HEK293 (cell line): ENCODE results near the gene DMGDH.

Source experiments
- CTCF ChIA-PET: fragments of 350-600 bp; formaldehyde crosslinking; extraction: SDS; loops from one replicate; lab custom pipeline; 2021; ENCODE audit warnings: antibody characterized with exemption; lab: Yijun Ruan, JAX
- POLR2A ChIA-PET: fragments of 300-600 bp; formaldehyde crosslinking; extraction: SDS; loops from one replicate; lab custom pipeline; 2020; ENCODE audit warnings: antibody characterized with exemption, inconsistent platforms; lab: Yijun Ruan, JAX
- H3K27ac ChIP-seq: fragments of 200-500 bp; sonication (Bioruptor generic); 2 replicates; pipeline ENCODE4 v1.5.1; 2014; ENCODE audit warnings: low read depth, low read length, control low read depth, inconsistent platforms; ENCODE audit errors: extremely low read depth
- H3K36me3 ChIP-seq, 2 experiments: fragments of 200-500 bp in 1 of 2; sonication (Bioruptor generic) in 1 of 2; 1 replicate in 1 of 2; 2 replicates in 1 of 2; pipeline ENCODE4 v1.5.1; 2014 to 2017; ENCODE audit warnings: inconsistent platforms in 2 of 2, low read length in 2 of 2; ENCODE audit not compliant: control insufficient read depth in 2 of 2, insufficient read depth in 1 of 2
- H3K4me1 ChIP-seq: fragments of 200-500 bp; sonication (Bioruptor generic); 2 replicates; pipeline ENCODE4 v1.5.1; 2014; ENCODE audit warnings: mild to moderate bottlenecking, low read length, inconsistent platforms; ENCODE audit not compliant: control insufficient read depth, insufficient read depth
- H3K4me3 ChIP-seq: 2 replicates; pipeline ENCODE4 v1.5.1; 2011; ENCODE audit warnings: low read depth, mild to moderate bottlenecking, control low read depth, low read length, moderate library complexity
- H3K9me3 ChIP-seq: fragments of 200-500 bp; sonication (Bioruptor generic); 2 replicates; pipeline ENCODE4 v1.5.1; 2014; ENCODE audit warnings: low read depth, low read length, inconsistent platforms; ENCODE audit not compliant: control insufficient read depth, insufficient read depth
- BCL11A ChIP-seq: fragments of 450-650 bp; formaldehyde crosslinking; IDR thresholded peaks from 2 replicates; pipeline ENCODE4 v1.5.1; 2016; ENCODE audit warnings: low read depth, missing biosample characterization, missing genetic modification characterization
- FEZF1 ChIP-seq: fragments of 450-650 bp; formaldehyde crosslinking; IDR thresholded peaks from 2 replicates; pipeline ENCODE4 v1.5.1; 2016; ENCODE audit warnings: missing biosample characterization, missing genetic modification characterization
- IKZF3 ChIP-seq: fragments of 450-650 bp; IDR thresholded peaks from 2 replicates; pipeline ENCODE4 v1.5.0; 2018; ENCODE audit warnings: missing biosample characterization, mild to moderate bottlenecking, missing genetic modification characterization, moderate library complexity
- KLF7 ChIP-seq: fragments of 450-650 bp; formaldehyde crosslinking; IDR thresholded peaks from 2 replicates; pipeline ENCODE4 v1.5.1; 2016; ENCODE audit warnings: missing biosample characterization, missing genetic modification characterization, borderline replicate concordance
- OVOL3 ChIP-seq: fragments of 450-650 bp; formaldehyde crosslinking; IDR thresholded peaks from 2 replicates; pipeline ENCODE4 v1.5.1; 2016; ENCODE audit warnings: missing biosample characterization, missing genetic modification characterization
- TCF7L2 ChIP-seq: IDR thresholded peaks from 2 replicates; pipeline ENCODE4 v1.6.1; 2011; ENCODE audit warnings: low read depth, mild to moderate bottlenecking, inconsistent platforms, low read length, moderate library complexity, borderline replicate concordance
- YY1 ChIP-seq: fragments of 450-650 bp; formaldehyde crosslinking; IDR thresholded peaks from 2 replicates; pipeline ENCODE4 v1.5.1; 2018; ENCODE audit warnings: missing biosample characterization, missing genetic modification characterization
- ZNF155 ChIP-seq: fragments of 450-650 bp; formaldehyde crosslinking; IDR thresholded peaks from 2 replicates; pipeline ENCODE4 v1.5.1; 2016; ENCODE audit warnings: missing biosample characterization, missing genetic modification characterization
- ZNF169 ChIP-seq: fragments of 450-650 bp; formaldehyde crosslinking; IDR thresholded peaks from 2 replicates; pipeline ENCODE4 v1.5.1; 2016; ENCODE audit warnings: missing biosample characterization, missing genetic modification characterization
- ZNF175 ChIP-seq: fragments of 450-650 bp; formaldehyde crosslinking; IDR thresholded peaks from 2 replicates; pipeline ENCODE4 v1.5.1; 2016; ENCODE audit warnings: missing biosample characterization, missing genetic modification characterization
- ZNF211 ChIP-seq: fragments of 450-650 bp; formaldehyde crosslinking; IDR thresholded peaks from 2 replicates; pipeline ENCODE4 v1.5.1; 2016; ENCODE audit warnings: low read depth, missing biosample characterization, missing genetic modification characterization
- ZNF311 ChIP-seq: fragments of 450-650 bp; formaldehyde crosslinking; IDR thresholded peaks from 2 replicates; pipeline ENCODE4 v1.5.1; 2017; ENCODE audit warnings: missing biosample characterization, missing genetic modification characterization, borderline replicate concordance
- ZNF350 ChIP-seq: fragments of 450-650 bp; formaldehyde crosslinking; IDR thresholded peaks from 2 replicates; pipeline ENCODE4 v1.5.0; 2017; ENCODE audit warnings: missing biosample characterization, mild to moderate bottlenecking, missing genetic modification characterization
- ZNF426 ChIP-seq: fragments of 450-650 bp; formaldehyde crosslinking; IDR thresholded peaks from 2 replicates; pipeline ENCODE4 v1.5.1; 2017; ENCODE audit warnings: missing biosample characterization, missing genetic modification characterization, mild to moderate bottlenecking, inconsistent platforms, moderate library complexity
- ZNF433 ChIP-seq: fragments of 450-650 bp; formaldehyde crosslinking; IDR thresholded peaks from 2 replicates; pipeline ENCODE4 v1.5.1; 2016; ENCODE audit warnings: missing biosample characterization, missing genetic modification characterization, low read depth
- ZNF521 ChIP-seq: fragments of 450-650 bp; formaldehyde crosslinking; IDR thresholded peaks from 2 replicates; pipeline ENCODE4 v1.5.1; 2017; ENCODE audit warnings: missing biosample characterization, mild to moderate bottlenecking, missing genetic modification characterization
- ZNF548 ChIP-seq: fragments of 450-650 bp; formaldehyde crosslinking; IDR thresholded peaks from 2 replicates; pipeline ENCODE4 v1.5.1; 2016; ENCODE audit warnings: missing biosample characterization, missing genetic modification characterization
- ZNF560 ChIP-seq: fragments of 450-650 bp; formaldehyde crosslinking; IDR thresholded peaks from 2 replicates; pipeline ENCODE4 v1.5.1; 2017; ENCODE audit warnings: missing biosample characterization, missing genetic modification characterization, borderline replicate concordance
- ZNF624 ChIP-seq: fragments of 450-650 bp; formaldehyde crosslinking; IDR thresholded peaks from 2 replicates; pipeline ENCODE4 v1.5.1; 2017; ENCODE audit warnings: missing biosample characterization, missing genetic modification characterization
- ZNF777 ChIP-seq: fragments of 450-650 bp; formaldehyde crosslinking; IDR thresholded peaks from 2 replicates; pipeline ENCODE4 v1.5.1; 2017; ENCODE audit warnings: missing biosample characterization, missing genetic modification characterization, borderline replicate concordance
- TF ChIP-seq, protein P1 (sequence below): fragments of 450-650 bp; IDR thresholded peaks from 2 replicates; pipeline ENCODE4 v1.5.1; 2018; ENCODE audit warnings: missing biosample characterization, missing genetic modification characterization
- TF ChIP-seq, protein P2 (sequence below): fragments of 450-650 bp; formaldehyde crosslinking; IDR thresholded peaks from 2 replicates; pipeline ENCODE4; 2016; ENCODE audit warnings: missing biosample characterization, missing genetic modification characterization
- TF ChIP-seq, protein P3 (sequence below): fragments of 450-650 bp; formaldehyde crosslinking; IDR thresholded peaks from 2 replicates; pipeline ENCODE4 v1.5.1; 2016; ENCODE audit warnings: missing biosample characterization, missing genetic modification characterization, borderline replicate concordance
- TF ChIP-seq, protein P4 (sequence below): fragments of 450-650 bp; formaldehyde crosslinking; optimal IDR thresholded peaks from 2 replicates; pipeline ENCODE3; 2016; ENCODE audit warnings: missing biosample characterization, mild to moderate bottlenecking, missing genetic modification characterization
- TF ChIP-seq, protein P5 (sequence below): fragments of 450-650 bp; IDR thresholded peaks from 2 replicates; pipeline ENCODE4 v1.5.1; 2018; ENCODE audit warnings: missing biosample characterization, mild to moderate bottlenecking, missing genetic modification characterization

DMGDH gene

DNA sequence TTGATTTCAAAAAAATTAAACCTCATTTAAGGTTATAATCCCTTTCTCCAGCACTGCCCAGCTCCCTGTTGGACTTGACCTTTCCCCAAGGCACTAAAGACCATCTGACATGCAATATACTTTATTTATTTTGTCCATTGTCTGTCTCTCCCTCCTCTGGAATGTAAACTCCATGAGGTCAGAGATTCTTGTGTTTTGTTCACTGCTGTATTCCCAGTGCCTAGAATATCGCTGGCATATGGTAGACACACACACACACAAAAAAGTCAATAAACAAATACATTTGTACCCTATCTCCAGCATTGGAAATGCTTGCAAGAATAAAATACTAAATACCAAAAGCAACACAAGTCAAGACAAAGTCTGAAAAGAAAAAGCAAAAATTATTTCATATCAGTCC, 67.1 kb downstream of the DMGDH start:
- Histone ChIP-seq H3K9me3 (no peaks in the 10 kb centered on the region), H3K4me3 (no peak overlapping the region), H3K36me3 (no peaks in the 10 kb centered on the region), H3K27ac (no peak overlapping the region), H3K4me1 (peaks cover 3% of the 10 kb centered on the region; the same call in 1 of the 2 replicates)
- TF ChIP-seq, protein P1, sequence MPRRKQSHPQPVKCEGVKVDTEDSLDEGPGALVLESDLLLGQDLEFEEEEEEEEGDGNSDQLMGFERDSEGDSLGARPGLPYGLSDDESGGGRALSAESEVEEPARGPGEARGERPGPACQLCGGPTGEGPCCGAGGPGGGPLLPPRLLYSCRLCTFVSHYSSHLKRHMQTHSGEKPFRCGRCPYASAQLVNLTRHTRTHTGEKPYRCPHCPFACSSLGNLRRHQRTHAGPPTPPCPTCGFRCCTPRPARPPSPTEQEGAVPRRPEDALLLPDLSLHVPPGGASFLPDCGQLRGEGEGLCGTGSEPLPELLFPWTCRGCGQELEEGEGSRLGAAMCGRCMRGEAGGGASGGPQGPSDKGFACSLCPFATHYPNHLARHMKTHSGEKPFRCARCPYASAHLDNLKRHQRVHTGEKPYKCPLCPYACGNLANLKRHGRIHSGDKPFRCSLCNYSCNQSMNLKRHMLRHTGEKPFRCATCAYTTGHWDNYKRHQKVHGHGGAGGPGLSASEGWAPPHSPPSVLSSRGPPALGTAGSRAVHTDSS (tag by site-specific recombination), result no peak
- TF ChIP-seq ZNF426 (tag by site-specific recombination) (no peak), OVOL3 (tag by site-specific recombination) (no peak), IKZF3 (tag by site-specific recombination) (no peak), ZNF521 (tag by site-specific recombination) (no peak), ZNF548 (tag by site-specific recombination) (no peak), ZNF211 (no peak), ZNF155 (tag by site-specific recombination) (no peak), ZNF175 (tag by site-specific recombination) (no peak), TCF7L2 (no peak), ZNF433 (tag by site-specific recombination) (no peak), ZNF311 (tag by site-specific recombination) (no peak)
- TF ChIP-seq, protein P2, sequence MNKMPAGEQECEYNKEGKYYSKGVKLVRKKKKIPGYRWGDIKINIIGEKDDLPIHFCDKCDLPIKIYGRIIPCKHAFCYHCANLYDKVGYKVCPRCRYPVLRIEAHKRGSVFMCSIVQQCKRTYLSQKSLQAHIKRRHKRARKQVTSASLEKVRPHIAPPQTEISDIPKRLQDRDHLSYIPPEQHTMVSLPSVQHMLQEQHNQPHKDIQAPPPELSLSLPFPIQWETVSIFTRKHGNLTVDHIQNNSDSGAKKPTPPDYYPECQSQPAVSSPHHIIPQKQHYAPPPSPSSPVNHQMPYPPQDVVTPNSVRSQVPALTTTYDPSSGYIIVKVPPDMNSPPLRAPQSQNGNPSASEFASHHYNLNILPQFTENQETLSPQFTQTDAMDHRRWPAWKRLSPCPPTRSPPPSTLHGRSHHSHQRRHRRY (tag by site-specific recombination), result no peak
- TF ChIP-seq, protein P3, sequence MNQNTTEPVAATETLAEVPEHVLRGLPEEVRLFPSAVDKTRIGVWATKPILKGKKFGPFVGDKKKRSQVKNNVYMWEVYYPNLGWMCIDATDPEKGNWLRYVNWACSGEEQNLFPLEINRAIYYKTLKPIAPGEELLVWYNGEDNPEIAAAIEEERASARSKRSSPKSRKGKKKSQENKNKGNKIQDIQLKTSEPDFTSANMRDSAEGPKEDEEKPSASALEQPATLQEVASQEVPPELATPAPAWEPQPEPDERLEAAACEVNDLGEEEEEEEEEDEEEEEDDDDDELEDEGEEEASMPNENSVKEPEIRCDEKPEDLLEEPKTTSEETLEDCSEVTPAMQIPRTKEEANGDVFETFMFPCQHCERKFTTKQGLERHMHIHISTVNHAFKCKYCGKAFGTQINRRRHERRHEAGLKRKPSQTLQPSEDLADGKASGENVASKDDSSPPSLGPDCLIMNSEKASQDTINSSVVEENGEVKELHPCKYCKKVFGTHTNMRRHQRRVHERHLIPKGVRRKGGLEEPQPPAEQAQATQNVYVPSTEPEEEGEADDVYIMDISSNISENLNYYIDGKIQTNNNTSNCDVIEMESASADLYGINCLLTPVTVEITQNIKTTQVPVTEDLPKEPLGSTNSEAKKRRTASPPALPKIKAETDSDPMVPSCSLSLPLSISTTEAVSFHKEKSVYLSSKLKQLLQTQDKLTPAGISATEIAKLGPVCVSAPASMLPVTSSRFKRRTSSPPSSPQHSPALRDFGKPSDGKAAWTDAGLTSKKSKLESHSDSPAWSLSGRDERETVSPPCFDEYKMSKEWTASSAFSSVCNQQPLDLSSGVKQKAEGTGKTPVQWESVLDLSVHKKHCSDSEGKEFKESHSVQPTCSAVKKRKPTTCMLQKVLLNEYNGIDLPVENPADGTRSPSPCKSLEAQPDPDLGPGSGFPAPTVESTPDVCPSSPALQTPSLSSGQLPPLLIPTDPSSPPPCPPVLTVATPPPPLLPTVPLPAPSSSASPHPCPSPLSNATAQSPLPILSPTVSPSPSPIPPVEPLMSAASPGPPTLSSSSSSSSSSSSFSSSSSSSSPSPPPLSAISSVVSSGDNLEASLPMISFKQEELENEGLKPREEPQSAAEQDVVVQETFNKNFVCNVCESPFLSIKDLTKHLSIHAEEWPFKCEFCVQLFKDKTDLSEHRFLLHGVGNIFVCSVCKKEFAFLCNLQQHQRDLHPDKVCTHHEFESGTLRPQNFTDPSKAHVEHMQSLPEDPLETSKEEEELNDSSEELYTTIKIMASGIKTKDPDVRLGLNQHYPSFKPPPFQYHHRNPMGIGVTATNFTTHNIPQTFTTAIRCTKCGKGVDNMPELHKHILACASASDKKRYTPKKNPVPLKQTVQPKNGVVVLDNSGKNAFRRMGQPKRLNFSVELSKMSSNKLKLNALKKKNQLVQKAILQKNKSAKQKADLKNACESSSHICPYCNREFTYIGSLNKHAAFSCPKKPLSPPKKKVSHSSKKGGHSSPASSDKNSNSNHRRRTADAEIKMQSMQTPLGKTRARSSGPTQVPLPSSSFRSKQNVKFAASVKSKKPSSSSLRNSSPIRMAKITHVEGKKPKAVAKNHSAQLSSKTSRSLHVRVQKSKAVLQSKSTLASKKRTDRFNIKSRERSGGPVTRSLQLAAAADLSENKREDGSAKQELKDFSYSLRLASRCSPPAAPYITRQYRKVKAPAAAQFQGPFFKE (tag by site-specific recombination), result no peak
- ChIA-PET POLR2A (no interaction called here), CTCF (interaction anchor here (0.8 to 1.6 kb wide), 3 partner anchors 18 to 465 kb away, joined by 3 to 5 read pairs (median 3); no protein-coding TSS in a partner anchor)

DNA sequence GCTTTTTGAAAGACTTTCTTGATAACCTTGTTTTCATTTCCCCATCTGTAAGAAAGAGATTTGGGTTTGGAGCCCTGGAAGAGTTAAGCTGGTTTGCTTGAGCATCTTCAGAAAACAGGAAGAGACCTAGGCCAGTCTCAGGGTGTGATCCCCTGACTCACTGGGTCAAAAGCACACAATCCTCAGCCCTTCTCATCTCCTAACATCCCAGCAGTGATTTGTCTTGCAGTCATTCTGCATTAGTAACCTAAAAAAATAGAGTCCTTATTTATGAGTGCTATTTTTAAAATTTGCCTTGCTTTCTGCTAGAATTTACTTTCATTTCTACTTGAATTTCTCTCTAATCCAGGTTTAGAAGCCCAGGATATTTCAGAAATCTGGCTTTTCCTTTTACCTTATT, 68.0 kb downstream of the DMGDH start:
- CTCF ChIA-PET, result interaction anchor here (1.3 to 1.6 kb wide), 2 partner anchors 19 to 464 kb away, joined by 3 read pairs; no protein-coding TSS in a partner anchor
- no peak for TF ChIP-seq ZNF560 (tag by site-specific recombination)
- no peak for TF ChIP-seq ZNF777
- TF ChIP-seq FEZF1 (tag by site-specific recombination), result no peak
- no peak for TF ChIP-seq ZNF350 (tag by site-specific recombination)
- TF ChIP-seq ZNF624 (tag by site-specific recombination), result no peak
- TF ChIP-seq, protein P4, sequence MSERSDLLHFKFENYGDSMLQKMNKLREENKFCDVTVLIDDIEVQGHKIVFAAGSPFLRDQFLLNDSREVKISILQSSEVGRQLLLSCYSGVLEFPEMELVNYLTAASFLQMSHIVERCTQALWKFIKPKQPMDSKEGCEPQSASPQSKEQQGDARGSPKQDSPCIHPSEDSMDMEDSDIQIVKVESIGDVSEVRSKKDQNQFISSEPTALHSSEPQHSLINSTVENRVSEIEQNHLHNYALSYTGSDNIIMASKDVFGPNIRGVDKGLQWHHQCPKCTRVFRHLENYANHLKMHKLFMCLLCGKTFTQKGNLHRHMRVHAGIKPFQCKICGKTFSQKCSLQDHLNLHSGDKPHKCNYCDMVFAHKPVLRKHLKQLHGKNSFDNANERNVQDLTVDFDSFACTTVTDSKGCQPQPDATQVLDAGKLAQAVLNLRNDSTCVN, result no peak
- no peak for TF ChIP-seq ZNF169 (tag by site-specific recombination)
- TF ChIP-seq, protein P5, sequence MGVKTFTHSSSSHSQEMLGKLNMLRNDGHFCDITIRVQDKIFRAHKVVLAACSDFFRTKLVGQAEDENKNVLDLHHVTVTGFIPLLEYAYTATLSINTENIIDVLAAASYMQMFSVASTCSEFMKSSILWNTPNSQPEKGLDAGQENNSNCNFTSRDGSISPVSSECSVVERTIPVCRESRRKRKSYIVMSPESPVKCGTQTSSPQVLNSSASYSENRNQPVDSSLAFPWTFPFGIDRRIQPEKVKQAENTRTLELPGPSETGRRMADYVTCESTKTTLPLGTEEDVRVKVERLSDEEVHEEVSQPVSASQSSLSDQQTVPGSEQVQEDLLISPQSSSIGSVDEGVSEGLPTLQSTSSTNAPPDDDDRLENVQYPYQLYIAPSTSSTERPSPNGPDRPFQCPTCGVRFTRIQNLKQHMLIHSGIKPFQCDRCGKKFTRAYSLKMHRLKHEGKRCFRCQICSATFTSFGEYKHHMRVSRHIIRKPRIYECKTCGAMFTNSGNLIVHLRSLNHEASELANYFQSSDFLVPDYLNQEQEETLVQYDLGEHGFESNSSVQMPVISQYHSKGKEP (tag by site-specific recombination), result no peak
- TF ChIP-seq YY1 (tag by site-specific recombination), result no peak
- TF ChIP-seq KLF7, result no peak
- TF ChIP-seq BCL11A (tag by site-specific recombination), result no peak

More for the DNA sequence above, 68.0 kb downstream of the DMGDH start:
- H3K4me3 ChIP-seq, result no peak overlapping the region
- no peaks in the 10 kb centered on the region for H3K36me3 ChIP-seq
- H3K4me1 ChIP-seq, result peaks cover 3% of the 10 kb centered on the region; the same call in 1 of the 2 replicates
- H3K9me3 ChIP-seq, result no peaks in the 10 kb centered on the region
- POLR2A ChIA-PET, result no interaction called here
- H3K27ac ChIP-seq, result no peak overlapping the region
